Gastroesophageal sphincter (tissue), 2 donors: Measurements from ENCODE around the gene NPIPA2.
"Not testable (repeated sequence)": the region's sequence is repeated elsewhere in the genome, so short reads cannot be mapped to it uniquely, and the experiment has no call there.

Experiments
- POLR2A ChIP-seq, 2 donors: fragments of 450-650 bp; IDR thresholded peaks; one replicate each; pipeline ENCODE4 v1.6.1; 2017; ENCODE audit warnings: antibody characterized with exemption in 2 of 2, mild to moderate bottlenecking in 2 of 2, moderate library complexity in 1 of 2
- POLR2AphosphoS5 ChIP-seq: sonication (generic); formaldehyde crosslinking; IDR thresholded peaks from one replicate; pipeline ENCODE4 v1.6.1; 2017; ENCODE audit warnings: antibody characterized with exemption

GRCh38 chr16:14701859-14702258 lies 40.5 kb upstream of the NPIPA2 start:
- not testable (repeated sequence) for TF ChIP-seq POLR2AphosphoS5; POLR2A (IDR thresholded peaks at IDR 0.05)
